Endothelial cell of umbilical vein (primary cell): Measurements from ENCODE around the gene SLC47A2. TPM values are rescaled to one million over a fixed set of nuclear protein-coding genes. Genes with fewer than 3 reads are reported as not detected.

Source experiments
- BruUV-seq: library from RNA; stranded (reverse); fragments of 400-500 nt; replicated peaks from 2 replicates; lab custom pipeline; 2021; lab: Mats Ljungman, UMichigan
- CTCF ChIA-PET: fragments of 300-600, 350-600 bp; sonication (Branson Sonifier 250); formaldehyde crosslinking; loops from one replicate; lab custom pipeline; 2021; ENCODE audit warnings: antibody characterized with exemption, inconsistent platforms; lab: Charles Lee
- POLR2A ChIA-PET: fragments of 300-600, 350-600 bp; sonication (Branson Sonifier 250); formaldehyde crosslinking; loops from one replicate; lab custom pipeline; 2021; ENCODE audit warnings: antibody characterized with exemption, inconsistent platforms; lab: Charles Lee
- DNase-seq: peaks from one replicate; pipeline ENCODE4 v3.0.0-alpha.2; 2011; ENCODE audit warnings: low read depth, low spot score
- FAIRE-seq: peaks from 2 replicates; lab custom pipeline; 2011; peaks lifted over from hg19 to GRCh38; lab: Jason Lieb, UNC
- H2AFZ ChIP-seq: 2 replicates; pipeline ENCODE4 v1.6.0; 2012; ENCODE audit warnings: low read depth, low read length, control low read depth, inconsistent platforms
- H3K27ac ChIP-seq: 2 replicates; pipeline ENCODE4 v1.5.1; 2011; ENCODE audit warnings: low read depth, mild to moderate bottlenecking, control low read depth, low read length, moderate library complexity; ENCODE audit not compliant: insufficient read depth
- H3K27me3 ChIP-seq, 2 experiments: 2 replicates each; pipeline versions ENCODE4 v1.6.0 to v1.6.1; 2011; ENCODE audit warnings: low read length in 2 of 2, mixed read lengths in 1 of 2; ENCODE audit not compliant: control insufficient read depth in 2 of 2, insufficient read depth in 2 of 2
- H3K36me3 ChIP-seq, 2 experiments: 2 replicates in 1 of 2; 3 replicates in 1 of 2; pipeline ENCODE4 v1.5.1; 2011; ENCODE audit warnings: low read length in 2 of 2, mild to moderate bottlenecking in 1 of 2, moderate library complexity in 1 of 2; ENCODE audit not compliant: control insufficient read depth in 2 of 2, insufficient read depth in 2 of 2; ENCODE audit errors: extremely low read depth in 1 of 2
- H3K4me1 ChIP-seq: 3 replicates; pipeline ENCODE4 v1.5.1; 2011; ENCODE audit warnings: mild to moderate bottlenecking, low read length; ENCODE audit not compliant: control insufficient read depth, insufficient read depth; ENCODE audit errors: extremely low read depth
- H3K4me2 ChIP-seq: 2 replicates; pipeline ENCODE4 v1.6.1; 2011; ENCODE audit warnings: low read length, control low read depth, mixed read lengths; ENCODE audit not compliant: insufficient read depth
- H3K4me3 ChIP-seq, 3 experiments: fragments of 200-600 bp in 1 of 3; sonication (generic), shearing (Covaris generic) in 1 of 3; replicated peaks in 1 of 3; 2 replicates each; pipeline ENCODE4 v1.5.1; 2011 to 2016; ENCODE audit warnings: control low read depth in 3 of 3, low read length in 3 of 3, mild to moderate bottlenecking in 2 of 3, inconsistent platforms in 1 of 3, low read depth in 1 of 3, moderate library complexity in 1 of 3; ENCODE audit not compliant: insufficient read depth in 1 of 3
- H3K79me2 ChIP-seq: 2 replicates; pipeline ENCODE4 v1.6.0; 2012; ENCODE audit warnings: low read length, inconsistent platforms; ENCODE audit not compliant: control insufficient read depth, insufficient read depth
- H3K9ac ChIP-seq: replicated peaks from 2 replicates; pipeline ENCODE3; 2011; ENCODE audit warnings: low read length, control low read depth; ENCODE audit not compliant: insufficient read depth; ENCODE audit errors: extremely low read depth
- H3K9me1 ChIP-seq: replicated peaks from 3 replicates; pipeline ENCODE4 v1.6.0; 2011; ENCODE audit warnings: mild to moderate bottlenecking, low read length; ENCODE audit not compliant: control insufficient read depth, insufficient read depth; ENCODE audit errors: extremely low read depth
- H3K9me3 ChIP-seq: replicated peaks from 2 replicates; pipeline ENCODE4 v1.5.1; 2012; ENCODE audit warnings: low read length, inconsistent platforms; ENCODE audit not compliant: control insufficient read depth, insufficient read depth
- H4K20me1 ChIP-seq: replicated peaks from 2 replicates; pipeline ENCODE3; 2011; ENCODE audit warnings: mild to moderate bottlenecking, low read length; ENCODE audit not compliant: control insufficient read depth, insufficient read depth; ENCODE audit errors: extremely low read depth
- CTCF ChIP-seq, 2 donors: IDR thresholded peaks; 1 replicate in 1 of 2; 2 replicates in 1 of 2; pipeline ENCODE4 v1.5.1; 2011; ENCODE audit warnings: low read length in 2 of 2, mild to moderate bottlenecking in 2 of 2, moderate library complexity in 2 of 2, control low read depth in 1 of 2, inconsistent platforms in 1 of 2, low read depth in 1 of 2; ENCODE audit not compliant: insufficient read depth in 1 of 2; ENCODE audit errors: extremely low read depth in 1 of 2
- EZH2 ChIP-seq: IDR thresholded peaks from 2 replicates; pipeline ENCODE4 v1.6.1; 2012; ENCODE audit warnings: borderline replicate concordance, low read depth, mild to moderate bottlenecking, moderate library complexity, low read length, inconsistent platforms; ENCODE audit not compliant: severe bottlenecking
- FOS ChIP-seq: IDR thresholded peaks from 2 replicates; pipeline ENCODE4 v1.6.1; 2011; ENCODE audit warnings: mild to moderate bottlenecking, low read length, moderate library complexity, borderline replicate concordance; ENCODE audit not compliant: insufficient read depth
- GATA2 ChIP-seq: IDR thresholded peaks from 2 replicates; pipeline ENCODE4 v1.7.0; 2011; ENCODE audit warnings: low read depth, mild to moderate bottlenecking, moderate library complexity, mixed read lengths, low read length; ENCODE audit not compliant: insufficient read length, insufficient read depth
- JUN ChIP-seq: IDR thresholded peaks from 2 replicates; pipeline ENCODE4 v1.6.1; 2011; ENCODE audit warnings: borderline replicate concordance, low read depth; ENCODE audit not compliant: insufficient read length, insufficient read depth
- MAX ChIP-seq: IDR thresholded peaks from 2 replicates; pipeline ENCODE4 v1.6.1; 2011; ENCODE audit not compliant: insufficient read depth, insufficient read length
- MYC ChIP-seq: IDR thresholded peaks from one replicate; pipeline ENCODE4 v1.6.1; 2011; ENCODE audit warnings: mild to moderate bottlenecking, low read depth, low read length
- POLR2A ChIP-seq: IDR thresholded peaks from 2 replicates; pipeline ENCODE4 v1.6.1; 2012; ENCODE audit warnings: low read depth, mild to moderate bottlenecking, control low read depth, low read length
- POLR2AphosphoS5 ChIP-seq: IDR thresholded peaks from 2 replicates; pipeline ENCODE4 v1.6.1; 2012; ENCODE audit warnings: low read depth, mild to moderate bottlenecking, control low read depth, low read length, moderate library complexity; ENCODE audit not compliant: insufficient read depth
- dilution Hi-C: fragments of 300-500 bp; cut with MboI; formaldehyde crosslinking; loops from one replicate; pipeline ENCODE4 v1.15.0; 2019; ENCODE audit warnings: low sequenced_read_pairs; ENCODE audit not compliant: extremely low pct_ligation_motif_present
- intact Hi-C: fragments of 100-400 bp; cut with micrococcal nuclease; formaldehyde crosslinking; loops from one replicate; pipeline ENCODE4 v1.10.0; 2022
- polyA plus RNA-seq, 4 experiments: library from polyadenylated mRNA; depleted of rRNA in 3 of 4; stranded (reverse) in 3 of 4; unstranded in 1 of 4; fragments of >200 nt; gene quantifications; 2 replicates each; pipeline versions ENCODE4 v1.2.1 to v1.2.3, GENCODE V29; 2011 to 2012; ENCODE audit warnings: missing spikeins in 1 of 4
- total RNA-seq: library from RNA; stranded (reverse); gene quantifications from 2 replicates; pipeline ENCODE4 v1.2.3, GENCODE V29; 2021

SLC47A2 gene
- total and polyA plus RNA-seq, 2 donors (not counting 3 experiments of a cell fraction or from before 2014, with no cell fraction given): not detected

- FAIRE-seq (no peak), DNase-seq (no peak)
- no peaks in the 10 kb centered on the region for H3K36me3 ChIP-seq
- CTCF ChIA-PET: no interaction called here
- no TSS peak for BruUV-seq
- H3K9me3 ChIP-seq: no peaks in the 10 kb centered on the region
- dilution Hi-C loops (no loop called here), intact Hi-C loops (no loop called here)
- H3K9ac ChIP-seq: no peak overlapping the region
- H3K4me3 ChIP-seq: no peak overlapping the region
- no peaks in the 10 kb centered on the region for H3K79me2 ChIP-seq
- H3K27me3 ChIP-seq: no peaks in the 10 kb centered on the region
- POLR2A ChIA-PET: no interaction called here
- no peaks in the 10 kb centered on the region for H4K20me1 ChIP-seq
- H3K4me2 ChIP-seq: no peak overlapping the region
- no peaks in the 10 kb centered on the region for H3K4me1 ChIP-seq
- no peak overlapping the region for H2AFZ ChIP-seq
- H3K27ac ChIP-seq: no peak overlapping the region
- no peaks in the 10 kb centered on the region for H3K9me1 ChIP-seq
- TF ChIP-seq JUN (no peak), EZH2 (no peak), POLR2A (no peak), MAX (no peak), MYC (no peak), FOS (no peak), CTCF (IDR thresholded peaks at IDR 0.05; ENCODE audit: extremely low read depth in 1 of 2, insufficient read depth in 1 of 2, low read depth in 1 of 2, low read length in 2 of 2) (no peak), GATA2 (no peak), POLR2AphosphoS5 (no peak)
Observed at GRCh38 chr17:19707728-19708221, 8.6 kb downstream of the SLC47A2 start.
